ENCODE results near the gene TENM4.

- TF ChIP-seq POU6F1 (CRISPR knock-in tag; IDR thresholded peaks at IDR 0.05; ENCODE audit: borderline replicate concordance, low read depth) (no peak), BACH2 (CRISPR knock-in tag; IDR thresholded peaks at IDR 0.05; ENCODE audit: borderline replicate concordance) (no peak), PATZ1 (CRISPR knock-in tag; IDR thresholded peaks at IDR 0.05; ENCODE audit: borderline replicate concordance) (no peak), ZFP30 (CRISPR knock-in tag; IDR thresholded peaks at IDR 0.05) (no peak), CSRNP3 (CRISPR knock-in tag; IDR thresholded peaks at IDR 0.05) (no peak), CREB5 (CRISPR knock-in tag; IDR thresholded peaks at IDR 0.05; ENCODE audit: low read depth) (no peak), ARNTL (CRISPR knock-in tag; IDR thresholded peaks at IDR 0.05; ENCODE audit: borderline replicate concordance, low read depth) (no peak), TOX (CRISPR knock-in tag; IDR thresholded peaks at IDR 0.05; ENCODE audit: borderline replicate concordance) (no peak), TSHZ2 (CRISPR knock-in tag; IDR thresholded peaks at IDR 0.05) (no peak), RARB (CRISPR knock-in tag; IDR thresholded peaks at IDR 0.05) (no peak), CSDC2 (CRISPR knock-in tag; IDR thresholded peaks at IDR 0.05) (no peak)
Measured at GRCh38 chr11:79481795-79482194, 41.0 kb upstream of the TENM4 start.
